ENCODE data around the gene TMEM125.

GRCh38 chr1:43255438-43256210, 14.2 kb upstream of the TMEM125 start:
- TF ChIP-seq, protein P1, sequence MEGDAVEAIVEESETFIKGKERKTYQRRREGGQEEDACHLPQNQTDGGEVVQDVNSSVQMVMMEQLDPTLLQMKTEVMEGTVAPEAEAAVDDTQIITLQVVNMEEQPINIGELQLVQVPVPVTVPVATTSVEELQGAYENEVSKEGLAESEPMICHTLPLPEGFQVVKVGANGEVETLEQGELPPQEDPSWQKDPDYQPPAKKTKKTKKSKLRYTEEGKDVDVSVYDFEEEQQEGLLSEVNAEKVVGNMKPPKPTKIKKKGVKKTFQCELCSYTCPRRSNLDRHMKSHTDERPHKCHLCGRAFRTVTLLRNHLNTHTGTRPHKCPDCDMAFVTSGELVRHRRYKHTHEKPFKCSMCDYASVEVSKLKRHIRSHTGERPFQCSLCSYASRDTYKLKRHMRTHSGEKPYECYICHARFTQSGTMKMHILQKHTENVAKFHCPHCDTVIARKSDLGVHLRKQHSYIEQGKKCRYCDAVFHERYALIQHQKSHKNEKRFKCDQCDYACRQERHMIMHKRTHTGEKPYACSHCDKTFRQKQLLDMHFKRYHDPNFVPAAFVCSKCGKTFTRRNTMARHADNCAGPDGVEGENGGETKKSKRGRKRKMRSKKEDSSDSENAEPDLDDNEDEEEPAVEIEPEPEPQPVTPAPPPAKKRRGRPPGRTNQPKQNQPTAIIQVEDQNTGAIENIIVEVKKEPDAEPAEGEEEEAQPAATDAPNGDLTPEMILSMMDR (conservative IDR thresholded peaks at IDR 0.05; ENCODE audit: low read length) = no peak
- TF ChIP-seq EZH2phosphoT487 (IDR thresholded peaks at IDR 0.05; ENCODE audit: borderline replicate concordance) = no peak
